K562 (cell line): Measurements from ENCODE around the gene PLCL2.

Source experiments
- ATF3 ChIP-seq, 2 experiments: fragments of 450-650 bp in 1 of 2; sonication (generic) in 1 of 2; formaldehyde crosslinking in 1 of 2; IDR thresholded peaks in 1 of 2; conservative IDR thresholded peaks in 1 of 2; 2 replicates each; pipeline versions ENCODE4 v1.6.1 to v1.8.1; 2016 to 2023; ENCODE audit warnings: mild to moderate bottlenecking in 2 of 2, moderate library complexity in 2 of 2, inconsistent platforms in 1 of 2, missing genetic modification reagents in 1 of 2
- BHLHE40 ChIP-seq: IDR thresholded peaks from 2 replicates; pipeline ENCODE4 v1.6.1; 2011; ENCODE audit warnings: low read length, improper control_type of control experiment
- EP300 ChIP-seq: IDR thresholded peaks from 2 replicates; pipeline ENCODE4 v1.6.1; 2012; ENCODE audit warnings: low read length, improper control_type of control experiment
- FOXA1 ChIP-seq: fragments of 450-650 bp; IDR thresholded peaks from 2 replicates; pipeline ENCODE4 v1.6.1; 2016; ENCODE audit warnings: mild to moderate bottlenecking, borderline replicate concordance
- GATAD2A ChIP-seq: fragments of 450-650 bp; IDR thresholded peaks from 2 replicates; pipeline ENCODE4 v1.6.1; 2017
- PATZ1 ChIP-seq: fragments of 250-450 bp; sonication (Bioruptor Pico); IDR thresholded peaks from 2 replicates; pipeline ENCODE4 v1.5.0; 2020; ENCODE audit warnings: mild to moderate bottlenecking, borderline replicate concordance
- TAF1 ChIP-seq: IDR thresholded peaks from 2 replicates; pipeline ENCODE4 v1.6.1; 2011; ENCODE audit warnings: mild to moderate bottlenecking, low read length, moderate library complexity; ENCODE audit not compliant: insufficient read depth, control insufficient read depth, severe bottlenecking; ENCODE audit errors: extremely low read depth
- TF ChIP-seq, protein P1 (sequence below), 2 experiments: fragments of 450-650 bp; IDR thresholded peaks; 2 replicates each; pipeline ENCODE4 v1.6.1; 2018; ENCODE audit warnings: mild to moderate bottlenecking in 2 of 2, low read depth in 1 of 2; ENCODE audit not compliant: partially characterized antibody in 2 of 2

GRCh38 chr3:17092583-17092933 is 207.8 kb downstream of the PLCL2 start:
- TF ChIP-seq GATAD2A, result no peak
- no peak for TF ChIP-seq FOXA1
- no peak for TF ChIP-seq PATZ1 (CRISPR knock-in tag)
- no peak for TF ChIP-seq TAF1
- no peak for TF ChIP-seq BHLHE40
- TF ChIP-seq, protein P1, sequence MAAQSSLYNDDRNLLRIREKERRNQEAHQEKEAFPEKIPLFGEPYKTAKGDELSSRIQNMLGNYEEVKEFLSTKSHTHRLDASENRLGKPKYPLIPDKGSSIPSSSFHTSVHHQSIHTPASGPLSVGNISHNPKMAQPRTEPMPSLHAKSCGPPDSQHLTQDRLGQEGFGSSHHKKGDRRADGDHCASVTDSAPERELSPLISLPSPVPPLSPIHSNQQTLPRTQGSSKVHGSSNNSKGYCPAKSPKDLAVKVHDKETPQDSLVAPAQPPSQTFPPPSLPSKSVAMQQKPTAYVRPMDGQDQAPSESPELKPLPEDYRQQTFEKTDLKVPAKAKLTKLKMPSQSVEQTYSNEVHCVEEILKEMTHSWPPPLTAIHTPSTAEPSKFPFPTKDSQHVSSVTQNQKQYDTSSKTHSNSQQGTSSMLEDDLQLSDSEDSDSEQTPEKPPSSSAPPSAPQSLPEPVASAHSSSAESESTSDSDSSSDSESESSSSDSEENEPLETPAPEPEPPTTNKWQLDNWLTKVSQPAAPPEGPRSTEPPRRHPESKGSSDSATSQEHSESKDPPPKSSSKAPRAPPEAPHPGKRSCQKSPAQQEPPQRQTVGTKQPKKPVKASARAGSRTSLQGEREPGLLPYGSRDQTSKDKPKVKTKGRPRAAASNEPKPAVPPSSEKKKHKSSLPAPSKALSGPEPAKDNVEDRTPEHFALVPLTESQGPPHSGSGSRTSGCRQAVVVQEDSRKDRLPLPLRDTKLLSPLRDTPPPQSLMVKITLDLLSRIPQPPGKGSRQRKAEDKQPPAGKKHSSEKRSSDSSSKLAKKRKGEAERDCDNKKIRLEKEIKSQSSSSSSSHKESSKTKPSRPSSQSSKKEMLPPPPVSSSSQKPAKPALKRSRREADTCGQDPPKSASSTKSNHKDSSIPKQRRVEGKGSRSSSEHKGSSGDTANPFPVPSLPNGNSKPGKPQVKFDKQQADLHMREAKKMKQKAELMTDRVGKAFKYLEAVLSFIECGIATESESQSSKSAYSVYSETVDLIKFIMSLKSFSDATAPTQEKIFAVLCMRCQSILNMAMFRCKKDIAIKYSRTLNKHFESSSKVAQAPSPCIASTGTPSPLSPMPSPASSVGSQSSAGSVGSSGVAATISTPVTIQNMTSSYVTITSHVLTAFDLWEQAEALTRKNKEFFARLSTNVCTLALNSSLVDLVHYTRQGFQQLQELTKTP (IDR thresholded peaks at IDR 0.05; ENCODE audit: low read depth in 1 of 2, partially characterized antibody in 2 of 2), result no peak
- TF ChIP-seq ATF3 (IDR thresholded peaks at IDR 0.05), result no peak
- no peak for TF ChIP-seq ATF3 (CRISPR knock-in tag; conservative IDR thresholded peaks at IDR 0.05)
- TF ChIP-seq EP300, result no peak
